GM12873 (cell line): Measurements from ENCODE around the gene VMP1.

Experiments
- CTCF ChIP-seq: IDR thresholded peaks from 2 replicates; pipeline ENCODE4 v1.5.1; 2012; ENCODE audit warnings: low read depth, mild to moderate bottlenecking, moderate library complexity, low read length, control low read depth; ENCODE audit not compliant: insufficient read depth; ENCODE audit errors: missing control alignments

Gene VMP1

GRCh38 chr17:59707971-59708430 lies 547 bp downstream of the VMP1 start:
- TF ChIP-seq CTCF: no peak

GRCh38 chr17:59711936-59712335 lies 4.5 kb downstream of the VMP1 start:
- TF ChIP-seq CTCF: no peak

- TF ChIP-seq CTCF: no peak
Measured at GRCh38 chr17:59712862-59713261, 5.4 kb downstream of the VMP1 start.

GRCh38 chr17:59714255-59714654 lies 6.8 kb downstream of the VMP1 start:
- no peak for TF ChIP-seq CTCF

- no peak for TF ChIP-seq CTCF
Measured at GRCh38 chr17:59716427-59716826, 9.0 kb downstream of the VMP1 start.

- TF ChIP-seq CTCF: no peak
Measured at GRCh38 chr17:59719526-59719925, 12.1 kb downstream of the VMP1 start.

- no peak for TF ChIP-seq CTCF
Measured at GRCh38 chr17:59722623-59723022, 15.2 kb downstream of the VMP1 start.
